Measurements from ENCODE around the gene MUS81.
A peak's percentile ranks its signal among the peaks of the same experiment; 100 is the strongest.

Gene MUS81

DNA sequence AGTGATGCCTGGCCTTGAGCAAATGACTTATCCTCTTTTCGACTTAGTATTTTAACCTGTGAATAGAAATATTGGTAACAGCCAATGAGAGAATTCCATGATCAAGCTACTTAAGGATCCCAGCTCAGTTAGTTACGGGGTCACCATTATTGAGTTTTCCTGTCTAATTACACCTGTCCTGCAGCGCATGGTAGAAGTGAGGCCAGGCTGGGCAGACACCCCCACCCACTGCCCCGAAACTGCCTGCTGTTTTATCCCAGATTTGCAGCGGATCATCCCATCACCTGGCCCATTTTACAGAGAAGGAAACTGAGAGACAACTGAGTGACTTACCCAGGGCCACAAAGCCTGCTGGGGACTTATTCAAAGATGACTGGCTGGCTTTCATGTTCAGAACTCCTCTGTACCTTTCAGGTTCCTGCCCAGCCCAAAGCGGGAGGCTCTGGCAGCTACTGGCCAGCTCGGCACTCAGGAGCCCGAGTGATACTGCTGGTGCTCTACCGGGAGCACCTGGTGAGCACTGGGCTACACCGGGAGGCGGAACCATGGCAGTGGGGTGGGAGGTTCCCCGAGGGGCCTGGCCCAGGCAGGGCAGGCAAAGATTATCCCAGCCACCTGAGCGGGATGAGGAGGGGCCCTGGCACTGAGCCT lies 1.4 kb downstream of the MUS81 start:
- DNase-seq = no peak

DNA sequence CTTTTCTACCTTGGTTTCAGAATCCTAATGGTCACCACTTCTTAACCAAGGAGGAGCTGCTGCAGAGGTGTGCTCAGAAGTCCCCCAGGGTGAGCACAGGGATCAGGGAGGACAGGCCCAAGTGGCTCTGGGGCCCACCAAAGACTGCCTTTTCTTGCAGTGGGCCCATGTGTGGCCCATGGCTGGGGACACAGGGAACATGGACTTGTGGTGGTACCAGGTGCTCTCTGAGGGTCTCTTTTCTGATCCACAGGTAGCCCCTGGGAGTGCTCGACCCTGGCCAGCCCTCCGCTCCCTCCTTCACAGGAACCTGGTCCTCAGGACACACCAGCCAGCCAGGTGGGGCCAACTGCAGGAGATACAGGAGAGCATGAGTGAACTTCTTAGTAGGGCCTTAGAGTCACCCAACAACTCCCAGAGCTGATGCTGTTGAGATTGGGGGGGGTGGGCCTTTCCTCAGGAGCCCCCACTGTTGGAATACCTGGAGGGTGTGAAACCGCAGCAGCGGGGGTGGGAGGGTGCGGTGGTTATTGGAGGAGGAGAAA lies 2.0 kb downstream of the MUS81 start:
- DNase-seq = no peak

- peak; percentile 7 for DNase-seq
Measured at GRCh38 chr11:65862941-65863888, 3.0 kb downstream of the MUS81 start.

GRCh38 chr11:65863889-65864705 lies 3.9 kb downstream of the MUS81 start:
- DNase-seq = peak; percentile 6

DNA sequence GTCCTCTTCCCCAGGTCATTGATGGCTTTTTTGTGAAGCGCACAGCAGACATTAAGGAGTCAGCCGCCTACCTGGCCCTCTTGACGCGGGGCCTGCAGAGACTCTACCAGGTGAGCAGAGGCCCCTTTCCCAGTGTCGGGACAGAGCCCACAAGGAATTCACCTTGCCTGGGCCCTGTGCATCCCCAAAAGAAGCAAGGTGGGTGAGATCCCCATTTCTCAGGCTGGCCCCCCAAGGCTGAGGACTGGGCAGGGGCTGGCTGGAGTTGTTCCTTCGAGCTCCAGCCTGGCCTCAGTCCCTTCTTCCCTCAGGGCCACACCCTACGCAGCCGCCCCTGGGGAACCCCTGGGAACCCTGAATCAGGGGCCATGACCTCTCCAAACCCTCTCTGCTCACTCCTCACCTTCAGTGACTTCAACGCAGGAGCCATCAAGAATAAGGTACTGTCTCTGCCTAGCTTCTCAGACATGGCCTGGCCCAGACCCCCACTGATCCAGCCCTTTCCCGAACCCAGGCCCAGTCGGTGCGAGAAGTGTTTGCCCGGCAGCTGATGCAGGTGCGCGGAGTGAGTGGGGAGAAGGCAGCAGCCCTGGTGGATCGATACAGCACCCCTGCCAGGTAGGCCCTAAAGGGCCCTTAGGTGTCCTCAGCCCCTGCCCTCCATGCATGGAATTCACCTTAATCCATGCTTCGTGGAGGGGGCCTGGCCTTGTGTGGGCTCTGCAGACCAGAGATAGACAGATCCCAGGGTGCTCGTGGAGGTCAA lies 4.7 kb downstream of the MUS81 start:
- DNase-seq = peak; percentile 7

DNA sequence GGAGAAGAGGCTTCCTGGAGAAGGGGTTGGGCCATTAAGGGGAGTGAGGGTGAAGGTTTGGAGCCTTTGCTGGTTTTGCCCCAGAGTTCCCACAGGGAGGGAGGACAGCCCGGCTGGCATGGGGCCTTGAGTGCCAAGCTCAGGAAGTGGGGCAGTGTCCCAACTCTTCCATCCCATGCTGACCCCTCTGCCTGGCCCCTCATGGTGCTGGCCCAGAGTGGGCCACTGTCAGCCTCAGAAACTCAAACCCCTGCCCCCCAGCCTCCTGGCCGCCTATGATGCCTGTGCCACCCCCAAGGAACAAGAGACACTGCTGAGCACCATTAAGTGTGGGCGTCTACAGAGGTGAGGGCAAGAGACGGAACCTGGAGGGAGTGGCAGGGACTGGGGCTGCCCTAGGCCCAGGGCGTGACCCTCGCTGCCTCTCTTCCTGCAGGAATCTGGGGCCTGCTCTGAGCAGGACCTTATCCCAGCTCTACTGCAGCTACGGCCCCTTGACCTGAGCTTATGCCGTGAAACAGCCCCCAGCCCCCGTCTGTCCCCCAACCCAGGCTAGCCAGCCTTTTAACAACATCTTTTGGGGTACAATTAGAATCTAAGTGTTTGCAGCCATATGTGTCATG lies 5.4 kb downstream of the MUS81 start:
- no peak for DNase-seq

DNA sequence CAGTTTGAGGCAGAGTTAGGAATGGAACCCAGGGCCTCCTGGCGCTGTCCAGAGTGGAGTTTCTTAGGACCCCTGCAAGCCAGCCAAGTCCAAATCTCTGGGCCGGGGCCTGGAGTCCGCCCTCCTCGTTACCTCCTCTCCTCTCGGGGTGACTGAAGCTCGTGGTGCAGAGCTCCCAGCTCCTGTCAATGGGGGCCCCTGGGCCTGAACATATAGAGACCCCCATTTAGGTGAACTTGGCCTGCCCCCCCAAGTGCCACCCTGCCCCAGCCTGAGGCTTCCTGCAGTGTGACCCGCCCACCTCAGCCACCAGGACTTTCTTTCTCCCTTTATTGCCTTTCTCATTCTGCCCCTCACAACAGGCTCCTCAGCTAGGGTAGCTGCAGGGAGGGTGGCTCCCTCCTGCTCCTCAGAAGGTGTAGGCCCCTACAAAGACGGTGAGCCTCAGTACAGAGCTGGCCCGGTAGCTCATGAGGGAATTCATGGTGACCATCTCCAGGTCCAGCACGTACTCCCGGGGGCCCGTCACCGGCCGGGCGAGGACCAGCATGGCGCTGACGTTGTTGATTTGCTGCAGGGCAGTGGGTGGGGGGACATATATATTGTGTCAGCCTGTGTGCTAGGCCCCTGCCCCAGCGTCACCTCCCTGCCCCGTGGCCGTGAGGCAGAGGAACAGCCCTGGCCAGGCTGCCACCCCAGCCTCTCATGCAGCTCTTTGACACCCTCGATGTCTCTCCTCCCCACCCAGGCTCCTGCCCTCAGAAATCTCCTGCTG lies 6.5 kb downstream of the MUS81 start:
- DNase-seq = no peak

DNA sequence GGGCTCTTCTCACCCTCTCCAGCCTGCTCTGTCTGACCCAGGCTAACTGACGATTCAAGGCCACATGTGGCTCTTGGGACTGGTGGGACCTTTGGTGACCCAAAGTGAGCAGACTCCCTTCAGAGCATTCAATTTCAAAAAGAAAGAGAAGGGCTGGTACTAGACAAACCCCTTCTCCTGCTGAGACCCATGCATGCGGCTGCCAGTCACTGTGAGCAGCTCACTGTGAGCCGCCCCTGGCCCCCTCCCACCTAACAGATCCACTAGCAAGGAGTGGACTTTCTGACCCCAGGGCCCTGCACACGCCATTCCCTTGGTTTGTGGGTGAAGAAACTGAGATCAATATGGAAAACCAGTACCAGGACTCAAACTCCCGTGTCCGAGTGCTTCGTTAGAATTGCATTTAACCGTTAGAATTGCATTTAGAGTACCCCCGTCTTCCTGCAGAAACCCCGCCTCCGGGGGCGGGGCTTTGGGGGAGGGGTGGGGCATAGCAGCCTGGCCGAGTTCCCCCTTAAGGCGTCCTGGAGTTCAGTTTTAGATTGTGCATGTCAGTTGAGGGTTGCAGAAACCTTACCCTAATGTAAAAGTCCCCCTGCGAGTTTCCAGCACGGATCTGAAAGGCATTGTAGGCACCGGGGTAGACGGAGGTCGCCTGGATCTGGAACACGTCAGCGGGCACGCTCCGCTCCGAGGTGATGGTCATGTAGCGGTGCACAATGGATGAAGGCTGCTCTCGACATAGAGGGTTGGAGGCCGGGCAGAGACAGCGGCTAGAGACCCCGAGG lies 7.2 kb downstream of the MUS81 start:
- DNase-seq = peak; percentile 37

GRCh38 chr11:65868076-65868667 lies 7.9 kb downstream of the MUS81 start:
- no peak for DNase-seq

DNA sequence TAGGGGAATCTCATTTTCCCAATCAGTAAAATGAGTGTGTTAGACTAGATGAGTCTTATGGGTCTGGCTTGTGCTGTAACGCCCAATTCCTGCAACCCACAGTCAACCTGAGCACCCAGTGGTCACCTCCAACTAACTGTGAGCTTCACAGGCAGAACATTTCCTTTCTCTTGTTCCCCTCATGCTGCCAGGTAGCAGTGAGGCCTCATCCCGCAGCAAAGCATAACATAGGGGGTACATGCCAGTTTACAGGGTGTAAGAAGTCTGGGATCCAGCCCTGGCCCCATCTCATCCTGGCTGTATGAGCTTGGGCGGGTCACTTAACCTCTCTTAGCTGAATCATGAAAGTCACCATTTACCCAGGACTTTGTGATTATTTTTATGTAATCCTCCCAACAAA lies 8.7 kb downstream of the MUS81 start:
- DNase-seq = no peak

- no peak for DNase-seq
Measured at GRCh38 chr11:65869643-65870306, 9.5 kb downstream of the MUS81 start.

- DNase-seq = no peak
Measured at GRCh38 chr11:65870307-65870658, 10.1 kb downstream of the MUS81 start.

- DNase-seq = no peak
Measured at GRCh38 chr11:65870706-65871681, 10.8 kb downstream of the MUS81 start.

DNA sequence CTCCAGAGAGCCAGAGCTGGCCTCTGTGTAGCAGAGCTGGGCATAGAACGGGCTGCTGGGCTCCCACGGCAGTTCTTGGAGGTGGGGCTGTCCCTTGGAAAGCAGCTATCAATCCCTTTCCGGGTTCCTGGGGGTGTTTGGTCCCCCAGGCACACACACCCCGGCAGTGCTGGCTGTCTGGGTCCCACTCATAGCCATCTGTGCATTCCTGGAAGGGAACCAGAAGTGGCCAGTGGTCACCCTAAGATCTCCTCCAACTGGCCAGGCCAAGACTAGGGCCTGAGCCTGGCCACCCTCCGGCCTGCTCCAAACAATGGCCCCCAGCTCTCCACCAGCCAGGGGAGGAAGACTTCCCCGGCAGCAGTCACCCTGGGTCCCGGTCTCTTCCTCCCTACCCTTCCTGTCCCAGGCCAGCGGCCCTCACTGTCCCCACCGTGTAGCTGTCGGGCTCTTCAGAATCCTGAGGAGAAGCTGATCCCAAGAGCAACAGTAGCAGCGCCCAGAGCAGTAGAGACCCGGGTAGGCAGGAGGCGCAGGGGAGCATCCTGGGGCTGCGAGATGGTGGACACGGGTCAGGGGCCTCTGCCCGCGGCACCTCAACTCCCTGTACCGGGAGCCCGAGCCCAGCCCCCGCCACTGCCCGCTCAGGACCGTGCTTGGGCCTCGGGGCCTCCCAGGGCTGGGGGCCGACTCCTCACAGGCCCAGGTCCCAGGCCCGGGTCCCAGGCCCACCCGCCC lies 11.7 kb downstream of the MUS81 start:
- no peak for DNase-seq

GRCh38 chr11:65872586-65873317 lies 12.5 kb downstream of the MUS81 start, which contains the start of gene EFEMP2:
TSS of gene EFEMP2 (minus strand) at chr11:65872800. CDS start at chr11:65872354, 446 bp downstream.
- DNase-seq = no peak

Data from activated naive CD4-positive, alpha-beta T cell treated with anti-CD3 and anti-CD28 coated beads, Interleukin-2, amount 50 U/mL, for 16 hours (primary cell).